ENCODE data around the gene SERPINA12. TPM values are rescaled to one million over a fixed set of nuclear protein-coding genes. Genes with fewer than 3 reads are reported as not detected.

Gene SERPINA12
- total and polyA plus RNA-seq, 2 of the 13 experiments (the other 11 are each of a cell fraction or from before 2014, with no cell fraction given): 0.08 TPM; not detected in 1

- TF ChIP-seq PATZ1 (CRISPR knock-in tag; IDR thresholded peaks at IDR 0.05): 0 out of 2 replicates have a peak, but pooled peaks have one; percentile 11
- TF ChIP-seq ZNF709 (CRISPR knock-in tag; IDR thresholded peaks at IDR 0.05): peak; percentile 71; the same call in 1 of the 2 replicates
- TF ChIP-seq ZSCAN5A (CRISPR knock-in tag; IDR thresholded peaks at IDR 0.05; ENCODE audit: borderline replicate concordance): no peak
- TF ChIP-seq TBX2 (CRISPR knock-in tag; IDR thresholded peaks at IDR 0.05; ENCODE audit: borderline replicate concordance): peak; percentile 41; the same call in 1 of the 2 replicates
- TF ChIP-seq SNRNP70 (IDR thresholded peaks at IDR 0.05; ENCODE audit: low read depth, low read length): no peak
- no peak for TF ChIP-seq THYN1 (CRISPR knock-in tag; IDR thresholded peaks at IDR 0.05; ENCODE audit: borderline replicate concordance, low read depth)
- no peak for TF ChIP-seq HOXD1 (CRISPR knock-in tag; IDR thresholded peaks at IDR 0.05)
- no peak for TF ChIP-seq ATF7 (IDR thresholded peaks at IDR 0.05)
- no peak for TF ChIP-seq ATF7 (CRISPR knock-in tag; IDR thresholded peaks at IDR 0.05)
- no peak for TF ChIP-seq RBM39 (IDR thresholded peaks at IDR 0.05; ENCODE audit: low read depth, low read length, poor library complexity, severe bottlenecking)
- no peak for TF ChIP-seq SP140L (CRISPR knock-in tag; IDR thresholded peaks at IDR 0.05; ENCODE audit: borderline replicate concordance)
- peak; percentile 80 for TF ChIP-seq MAX (IDR thresholded peaks at IDR 0.05)
- TF ChIP-seq ZNF674 (CRISPR knock-in tag; IDR thresholded peaks at IDR 0.05; ENCODE audit: low read depth): no peak
- TF ChIP-seq PRPF4 (IDR thresholded peaks at IDR 0.05; ENCODE audit: low read depth, low read length, poor library complexity, severe bottlenecking): no peak
- TF ChIP-seq KDM5A (IDR thresholded peaks at IDR 0.05; ENCODE audit: borderline replicate concordance, low read length): no peak
- TF ChIP-seq POLR2AphosphoS2 (IDR thresholded peaks at IDR 0.05; ENCODE audit: low read depth, low read length): no peak
- no peak for TF ChIP-seq IRF1 (CRISPR knock-in tag; IDR thresholded peaks at IDR 0.05; ENCODE audit: low read depth)
- TF ChIP-seq ZNF776 (CRISPR knock-in tag; IDR thresholded peaks at IDR 0.05): no peak
- peak; percentile 57; the same call in 1 of the 2 replicates for TF ChIP-seq TFAP4 (IDR thresholded peaks at IDR 0.05; ENCODE audit: borderline replicate concordance, low read depth)
- no peak for TF ChIP-seq ZBTB34 (CRISPR knock-in tag; IDR thresholded peaks at IDR 0.05)
Observed at GRCh38 chr14:94548131-94548998, 39.1 kb upstream of the SERPINA12 start (continued).

Measured in HepG2 (cell line).